Upper lobe of left lung (tissue), 4 donors: ENCODE data around the gene CPEB3.

Source experiments
- CTCF ChIP-seq, 6 experiments: fragments of 450-650 bp in 4 of 6; fragments of 200-600 bp in 2 of 6; sonication (generic) in 2 of 6; IDR thresholded peaks; one replicate each; pipeline ENCODE4 v1.5.1; 2016 to 2019; ENCODE audit warnings: antibody characterized with exemption in 6 of 6
- POLR2AphosphoS5 ChIP-seq, 2 donors: sonication (generic); formaldehyde crosslinking; IDR thresholded peaks; one replicate each; pipeline ENCODE4 v1.5.1; 2017; ENCODE audit warnings: antibody characterized with exemption in 2 of 2

GRCh38 chr10:92265687-92266258, 25.1 kb downstream of the CPEB3 start:
- TF ChIP-seq CTCF (IDR thresholded peaks at IDR 0.05) (no peak), POLR2AphosphoS5 (IDR thresholded peaks at IDR 0.05) (no peak)
